Upper lobe of left lung (tissue), 4 donors: ENCODE data around the gene RYR3.

ENCODE experiments used
- CTCF ChIP-seq, 6 experiments: fragments of 450-650 bp in 4 of 6; fragments of 200-600 bp in 2 of 6; sonication (generic) in 2 of 6; IDR thresholded peaks; one replicate each; pipeline ENCODE4 v1.5.1; 2016 to 2019; ENCODE audit warnings: antibody characterized with exemption in 6 of 6
- EP300 ChIP-seq, 4 donors: sonication (generic); formaldehyde crosslinking; IDR thresholded peaks; one replicate each; pipeline ENCODE4 v1.5.1; 2017; ENCODE audit warnings: antibody characterized with exemption in 4 of 4, control low read depth in 2 of 4
- POLR2A ChIP-seq, 4 donors: fragments of 450-650 bp; IDR thresholded peaks; one replicate each; pipeline ENCODE4 v1.5.1; 2016 to 2017; ENCODE audit warnings: antibody characterized with exemption in 4 of 4, mild to moderate bottlenecking in 2 of 4

DNA sequence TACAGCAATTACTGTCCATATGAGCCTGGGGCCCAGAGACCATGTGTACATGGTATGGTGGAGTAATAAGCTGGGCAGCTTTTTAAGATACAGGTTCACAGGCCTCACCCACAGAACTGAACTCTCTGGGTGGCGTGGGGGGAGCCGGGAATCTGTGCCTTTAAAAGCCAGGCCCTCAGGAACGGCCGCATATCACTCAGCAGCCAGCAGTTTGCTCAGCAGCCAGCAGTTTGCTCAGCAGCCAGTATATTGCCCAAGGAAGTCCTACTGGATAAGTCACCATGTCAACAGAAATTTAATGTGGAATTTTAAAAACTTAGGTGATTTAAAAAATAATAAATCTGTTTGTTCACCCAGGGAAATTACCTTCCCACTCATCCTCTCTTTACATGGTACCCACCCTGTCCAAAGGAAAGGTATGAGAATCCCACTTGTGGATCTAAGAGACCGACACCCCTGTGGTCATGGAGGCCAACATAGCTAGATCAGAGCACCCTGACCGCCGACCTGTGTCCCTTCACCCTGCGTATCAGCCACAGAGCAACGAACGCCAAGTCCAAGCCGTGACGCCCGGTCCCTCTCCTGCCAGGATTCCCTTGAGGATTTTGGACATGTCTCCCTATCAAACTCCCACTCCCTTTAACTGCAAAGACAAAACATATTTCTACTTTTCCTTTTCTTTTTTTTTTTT lies 561.8 kb downstream of the RYR3 start:
- no peak for TF ChIP-seq POLR2A (IDR thresholded peaks at IDR 0.05)
- no peak for TF ChIP-seq CTCF (IDR thresholded peaks at IDR 0.05)
- no peak for TF ChIP-seq EP300 (IDR thresholded peaks at IDR 0.05)
